Adipocyte (in vitro differentiated cells): ENCODE data around the gene PRSS22.

Source experiments
- DNase-seq: peaks from one replicate; pipeline ENCODE4 v3.0.0-alpha.2; 2015; ENCODE audit warnings: low read depth
- H3K27me3 ChIP-seq: replicated peaks from 2 replicates; pipeline ENCODE4 v1.7.0; 2013; ENCODE audit warnings: mild to moderate bottlenecking, low read length, moderate library complexity; ENCODE audit not compliant: control insufficient read depth, insufficient read depth
- H3K36me3 ChIP-seq: 2 replicates; pipeline ENCODE4 v1.7.0; 2013; ENCODE audit warnings: low read length, mild to moderate bottlenecking, moderate library complexity; ENCODE audit not compliant: control insufficient read depth, insufficient read depth, severe bottlenecking
- H3K4me1 ChIP-seq: 2 replicates; pipeline ENCODE4 v1.7.0; 2013; ENCODE audit warnings: mild to moderate bottlenecking, low read length, moderate library complexity; ENCODE audit not compliant: control insufficient read depth, insufficient read depth
- H3K4me3 ChIP-seq: 2 replicates; pipeline ENCODE4 v1.7.0; 2013; ENCODE audit warnings: mild to moderate bottlenecking, low read length, moderate library complexity
- H3K9ac ChIP-seq: 2 replicates; pipeline ENCODE4 v1.7.0; 2013; ENCODE audit warnings: mild to moderate bottlenecking, low read length, moderate library complexity
- H3K9me3 ChIP-seq: 2 replicates; pipeline ENCODE4 v1.7.0; 2013; ENCODE audit warnings: mild to moderate bottlenecking, low read length, moderate library complexity; ENCODE audit not compliant: control insufficient read depth

Gene PRSS22

DNA sequence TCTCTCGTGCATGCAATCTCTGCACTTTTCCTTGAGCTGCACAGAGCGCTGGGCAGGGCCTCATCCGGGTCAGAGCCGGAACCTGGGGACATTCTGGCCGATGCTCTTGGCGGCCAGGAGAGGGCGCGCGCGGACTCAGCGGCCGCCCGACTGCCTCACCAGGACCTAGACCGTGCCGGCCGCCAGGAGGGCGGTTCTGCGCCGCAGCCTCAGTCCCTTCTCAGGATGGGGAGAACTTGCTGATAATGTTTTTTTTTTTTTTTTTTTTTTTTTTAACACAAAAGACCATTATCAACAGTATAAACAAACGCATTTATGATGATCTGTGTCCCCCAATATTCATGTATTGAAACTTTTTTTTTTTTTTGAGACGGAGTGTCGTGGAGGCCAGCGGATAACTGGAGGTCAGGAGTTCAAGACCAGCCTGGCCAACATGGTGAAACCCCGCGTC lies 17.0 kb upstream of the PRSS22 start:
- peak; percentile 87 for DNase-seq
- H3K9ac ChIP-seq: peak overlapping the region; percentile 74
- H3K36me3 ChIP-seq: no peaks in the 10 kb centered on the region
- H3K4me1 ChIP-seq: no peaks in the 10 kb centered on the region
- H3K9me3 ChIP-seq: no peaks in the 10 kb centered on the region
- H3K4me3 ChIP-seq: peak overlapping the region; percentile 23
- peaks cover 2% of the 10 kb centered on the region for H3K27me3 ChIP-seq

DNA sequence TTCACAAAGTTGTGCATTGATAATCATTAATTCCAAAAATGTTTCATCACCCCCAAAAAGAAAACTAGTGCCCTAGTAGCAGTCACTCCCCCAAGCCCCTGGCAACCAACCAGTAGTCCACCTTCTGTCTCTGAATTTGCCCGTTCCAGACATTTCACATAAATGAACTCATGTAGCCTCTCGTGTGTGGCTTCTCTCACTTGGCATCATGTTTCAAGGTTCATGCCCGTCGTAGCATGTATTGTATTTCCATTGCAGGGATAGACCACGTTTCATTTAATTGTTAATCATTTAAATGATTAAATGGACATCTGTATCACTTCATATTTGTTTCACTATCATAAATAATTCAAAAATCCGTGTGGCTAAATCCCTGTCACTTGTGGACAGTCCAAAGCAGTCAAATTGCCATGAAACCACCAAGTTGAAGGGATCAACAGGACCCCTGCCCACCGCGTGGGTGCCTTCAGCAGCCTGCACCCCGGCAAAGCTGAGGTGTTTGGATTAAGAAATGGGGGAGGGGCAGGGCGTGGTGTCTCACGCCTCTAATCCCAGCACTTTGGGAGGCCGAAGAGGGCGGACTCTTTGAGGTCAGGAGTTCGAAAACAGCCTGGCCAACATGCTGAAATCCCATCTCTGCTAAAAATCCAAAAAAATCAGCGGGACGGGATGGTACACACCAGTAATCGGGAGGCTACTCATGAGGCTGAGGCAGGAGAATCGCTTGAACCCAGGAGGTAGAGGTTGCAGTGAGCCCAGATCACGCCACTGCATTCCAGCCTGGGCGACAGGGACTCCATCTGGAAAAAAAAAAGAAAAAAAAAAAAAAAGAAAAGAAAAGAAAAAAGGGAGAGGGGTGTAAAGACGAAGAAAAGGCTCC lies 16.3 kb upstream of the PRSS22 start:
- no peaks in the 10 kb centered on the region for H3K27me3 ChIP-seq
- H3K9me3 ChIP-seq: no peaks in the 10 kb centered on the region
- DNase-seq: no peak
- no peaks in the 10 kb centered on the region for H3K36me3 ChIP-seq
- peak overlapping the region; percentile 23 for H3K4me3 ChIP-seq
- H3K4me1 ChIP-seq: no peaks in the 10 kb centered on the region
- peak overlapping the region; percentile 74 for H3K9ac ChIP-seq

DNA sequence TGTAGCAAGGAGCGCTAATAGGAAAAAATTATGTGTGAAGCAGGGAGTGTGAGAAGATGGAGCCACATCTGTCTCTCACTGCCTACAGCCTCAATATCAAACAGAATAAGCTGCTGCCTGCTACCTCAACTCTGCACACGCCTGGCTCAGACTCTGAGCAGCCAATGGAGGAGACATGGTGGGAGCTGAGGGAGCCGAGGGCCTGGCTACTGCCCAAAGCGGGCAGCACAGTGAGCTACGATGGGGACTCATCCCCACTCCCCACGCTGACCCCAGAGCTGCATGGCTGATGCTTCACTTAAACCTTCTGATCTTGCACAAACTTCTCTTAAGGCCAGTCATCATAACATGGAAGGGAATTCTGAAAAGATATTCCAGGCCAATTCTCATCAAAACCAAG lies 14.0 kb upstream of the PRSS22 start:
- H3K9ac ChIP-seq: no peak overlapping the region
- DNase-seq: no peak
- H3K4me3 ChIP-seq: no peak overlapping the region
- no peaks in the 10 kb centered on the region for H3K9me3 ChIP-seq
- peaks cover 4% of the 10 kb centered on the region for H3K4me1 ChIP-seq
- H3K36me3 ChIP-seq: no peaks in the 10 kb centered on the region
- H3K27me3 ChIP-seq: no peaks in the 10 kb centered on the region

DNA sequence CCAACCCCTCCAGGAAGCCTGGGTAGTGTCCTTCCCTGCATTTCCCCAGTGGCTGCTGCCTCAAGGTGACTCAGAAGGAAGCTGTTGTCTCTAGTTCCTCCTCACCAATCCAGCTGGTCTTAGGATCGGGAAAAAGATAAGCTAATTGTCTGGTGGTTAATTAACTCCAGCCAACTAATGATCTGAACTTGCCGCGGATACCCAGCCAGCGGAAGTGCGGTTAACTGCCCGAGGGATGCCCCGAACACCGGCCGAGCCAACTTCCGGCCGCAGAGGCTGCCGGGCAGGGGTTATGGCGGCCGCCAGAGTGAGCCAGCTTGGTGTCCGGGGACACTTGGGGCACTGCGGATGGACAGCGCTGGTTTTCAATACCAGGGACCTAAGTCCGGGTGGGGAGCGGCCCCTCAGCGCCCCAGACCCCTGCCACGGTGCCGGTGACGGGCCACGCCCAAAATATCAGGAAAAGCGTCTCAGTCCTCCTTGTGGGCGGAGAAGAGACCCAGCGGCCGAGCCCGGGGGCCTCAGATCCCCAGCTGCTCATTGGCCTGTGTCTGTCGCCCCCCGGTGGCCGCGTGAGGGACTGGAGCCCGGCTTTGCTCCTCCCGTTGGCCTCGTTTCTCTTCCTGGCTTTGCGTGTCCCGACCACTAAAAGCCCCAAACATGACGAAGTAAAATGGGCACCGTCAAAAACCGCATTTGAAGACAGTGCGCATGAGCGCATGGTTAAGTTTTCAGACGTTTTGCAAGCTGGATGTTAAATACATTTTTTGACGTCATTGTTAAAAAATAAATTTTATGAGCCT lies 10.2 kb upstream of the PRSS22 start:
- Histone ChIP-seq H3K36me3 (no peaks in the 10 kb centered on the region), H3K4me1 (peaks cover 4% of the 10 kb centered on the region), H3K9ac (peak overlapping the region; percentile 91), H3K27me3 (no peaks in the 10 kb centered on the region), H3K9me3 (no peaks in the 10 kb centered on the region), H3K4me3 (peak overlapping the region; percentile 88)
- peak; percentile 97 for DNase-seq

DNA sequence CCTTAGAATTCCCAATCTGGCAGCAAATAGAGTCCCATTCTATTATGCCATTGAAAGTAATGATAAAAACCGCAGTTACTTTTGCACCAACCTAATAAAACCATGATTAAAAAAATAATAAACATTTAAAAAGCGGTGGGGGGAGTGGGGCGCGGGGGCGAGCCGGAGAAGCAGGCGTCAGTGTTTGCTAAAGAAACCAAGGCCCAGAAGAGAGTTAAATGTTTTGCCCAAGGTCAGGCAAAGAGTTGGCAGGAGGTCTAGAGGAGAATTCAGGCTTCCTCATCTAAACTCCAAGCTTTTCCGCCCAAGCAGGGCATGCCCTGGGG lies 9.7 kb upstream of the PRSS22 start:
- H3K9ac ChIP-seq: peak overlapping the region; percentile 91
- peak overlapping the region; percentile 88 for H3K4me3 ChIP-seq
- H3K4me1 ChIP-seq: peaks cover 4% of the 10 kb centered on the region
- DNase-seq: no peak
- H3K9me3 ChIP-seq: no peaks in the 10 kb centered on the region
- no peaks in the 10 kb centered on the region for H3K27me3 ChIP-seq
- H3K36me3 ChIP-seq: no peaks in the 10 kb centered on the region

DNA sequence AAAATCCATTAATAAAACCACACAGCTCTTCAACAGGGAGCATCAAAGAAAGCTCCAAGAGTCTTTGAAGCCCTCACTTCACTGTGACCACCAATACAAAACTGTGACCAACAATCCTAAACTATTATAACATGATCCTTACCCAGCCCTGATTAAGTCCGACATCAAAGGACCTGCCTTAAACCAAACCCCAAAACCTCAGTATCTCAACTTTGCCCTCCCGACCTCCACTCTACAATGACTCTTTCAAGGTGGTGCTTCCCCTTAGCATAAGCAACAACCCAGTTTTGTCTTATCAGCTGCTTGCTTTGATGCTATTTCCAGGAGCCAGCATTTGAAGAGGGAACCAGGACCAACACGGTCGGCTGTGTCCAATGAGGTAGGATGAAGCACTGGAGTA lies 8.5 kb upstream of the PRSS22 start:
- H3K4me1 ChIP-seq: peaks cover 4% of the 10 kb centered on the region
- no peak overlapping the region for H3K4me3 ChIP-seq
- peaks cover 1% of the 10 kb centered on the region for H3K9me3 ChIP-seq
- no peaks in the 10 kb centered on the region for H3K27me3 ChIP-seq
- no peaks in the 10 kb centered on the region for H3K36me3 ChIP-seq
- no peak for DNase-seq
- no peak overlapping the region for H3K9ac ChIP-seq

DNA sequence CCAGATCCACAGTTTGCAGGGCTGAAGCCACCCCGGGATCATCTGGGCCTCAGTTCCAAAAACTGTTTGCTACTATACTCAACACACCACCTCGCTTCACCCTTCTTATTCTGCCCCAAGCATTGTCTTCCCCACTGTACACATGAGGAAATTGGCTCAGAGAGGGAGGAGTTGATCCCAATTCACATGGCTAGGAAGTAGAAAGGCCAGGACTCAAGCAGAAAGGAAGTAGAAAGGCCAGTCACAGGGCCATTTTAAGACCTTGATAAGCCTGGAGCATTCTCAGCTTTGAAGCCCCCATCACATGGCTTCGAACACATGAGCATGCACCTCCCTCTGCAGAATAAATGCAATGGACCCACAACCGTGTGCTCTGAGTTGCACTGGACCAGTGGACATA lies 7.7 kb upstream of the PRSS22 start:
- Histone ChIP-seq H3K4me1 (peaks cover 4% of the 10 kb centered on the region), H3K4me3 (no peak overlapping the region), H3K9me3 (peaks cover 8% of the 10 kb centered on the region), H3K27me3 (no peaks in the 10 kb centered on the region), H3K36me3 (no peaks in the 10 kb centered on the region), H3K9ac (no peak overlapping the region)
- DNase-seq: no peak

DNA sequence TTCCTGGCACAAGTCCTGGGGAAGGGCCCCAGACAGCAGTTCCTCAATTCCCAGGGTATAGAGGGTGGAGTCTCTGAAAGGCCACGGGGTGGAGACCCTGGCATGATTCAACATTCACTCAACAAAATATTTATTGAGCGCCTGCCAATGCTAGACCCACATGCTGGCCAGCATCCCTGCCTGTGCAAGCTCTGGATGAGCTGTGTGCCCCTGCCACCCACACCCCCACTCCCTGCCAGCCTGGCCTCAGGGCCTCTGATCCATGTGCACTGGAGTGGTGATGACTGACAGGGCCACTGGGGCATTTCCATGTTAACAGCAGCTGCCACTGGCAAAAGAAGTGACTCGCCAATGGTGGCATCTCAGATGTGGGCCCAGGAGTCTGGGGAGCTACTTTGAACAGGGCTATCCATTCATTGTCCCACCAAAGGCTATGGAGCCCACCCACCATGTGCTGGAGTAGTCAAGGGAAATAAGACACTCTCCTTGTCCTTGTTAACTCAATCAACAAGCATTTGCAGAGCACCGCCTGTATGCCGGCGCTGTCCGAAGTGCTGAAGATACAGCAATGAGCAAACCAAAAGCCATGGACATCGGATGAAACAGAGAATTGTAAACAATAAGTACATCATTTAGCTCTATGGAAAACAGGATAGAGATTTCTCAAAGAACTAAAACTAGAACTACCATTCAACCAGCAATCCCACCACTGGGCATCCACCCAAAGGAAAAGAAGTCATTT lies 3.0 kb upstream of the PRSS22 start:
- H3K4me3 ChIP-seq: no peak overlapping the region
- no peak overlapping the region for H3K9ac ChIP-seq
- no peaks in the 10 kb centered on the region for H3K4me1 ChIP-seq
- peaks cover 9% of the 10 kb centered on the region for H3K27me3 ChIP-seq
- H3K36me3 ChIP-seq: no peaks in the 10 kb centered on the region
- H3K9me3 ChIP-seq: peaks cover 8% of the 10 kb centered on the region
- no peak for DNase-seq

DNA sequence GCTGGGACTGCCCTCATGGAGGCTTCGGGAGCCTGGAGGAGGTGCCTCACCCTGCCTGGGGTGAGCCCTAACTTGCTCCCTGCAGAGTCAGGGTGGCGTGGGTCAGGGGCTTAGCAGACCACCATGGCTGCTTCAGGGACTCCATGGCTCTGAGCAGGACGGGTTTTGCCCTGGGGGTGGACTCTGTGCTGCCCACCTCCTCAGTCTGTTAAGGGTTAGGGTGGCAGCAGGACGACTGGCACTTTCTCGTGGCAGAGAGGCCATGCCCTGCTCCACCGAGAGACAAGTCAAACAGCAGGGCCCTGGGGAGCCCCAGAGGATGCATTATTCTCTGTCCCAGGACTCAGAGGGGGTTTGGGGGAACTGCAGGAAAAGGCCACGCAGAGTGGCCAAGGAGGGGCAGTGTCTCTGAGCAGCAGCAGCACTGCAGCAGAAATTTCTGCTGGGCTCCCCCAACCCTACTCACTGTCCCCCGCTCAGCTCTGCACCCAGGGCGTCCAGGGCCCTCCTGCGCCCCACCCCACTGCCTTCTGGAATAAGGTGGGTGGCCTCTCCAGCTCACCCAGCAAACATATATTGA lies 1.8 kb upstream of the PRSS22 start:
- Histone ChIP-seq H3K27me3 (peaks cover 9% of the 10 kb centered on the region), H3K4me3 (no peak overlapping the region), H3K4me1 (no peaks in the 10 kb centered on the region), H3K9ac (no peak overlapping the region), H3K9me3 (peaks cover 8% of the 10 kb centered on the region), H3K36me3 (no peaks in the 10 kb centered on the region)
- DNase-seq: no peak

DNA sequence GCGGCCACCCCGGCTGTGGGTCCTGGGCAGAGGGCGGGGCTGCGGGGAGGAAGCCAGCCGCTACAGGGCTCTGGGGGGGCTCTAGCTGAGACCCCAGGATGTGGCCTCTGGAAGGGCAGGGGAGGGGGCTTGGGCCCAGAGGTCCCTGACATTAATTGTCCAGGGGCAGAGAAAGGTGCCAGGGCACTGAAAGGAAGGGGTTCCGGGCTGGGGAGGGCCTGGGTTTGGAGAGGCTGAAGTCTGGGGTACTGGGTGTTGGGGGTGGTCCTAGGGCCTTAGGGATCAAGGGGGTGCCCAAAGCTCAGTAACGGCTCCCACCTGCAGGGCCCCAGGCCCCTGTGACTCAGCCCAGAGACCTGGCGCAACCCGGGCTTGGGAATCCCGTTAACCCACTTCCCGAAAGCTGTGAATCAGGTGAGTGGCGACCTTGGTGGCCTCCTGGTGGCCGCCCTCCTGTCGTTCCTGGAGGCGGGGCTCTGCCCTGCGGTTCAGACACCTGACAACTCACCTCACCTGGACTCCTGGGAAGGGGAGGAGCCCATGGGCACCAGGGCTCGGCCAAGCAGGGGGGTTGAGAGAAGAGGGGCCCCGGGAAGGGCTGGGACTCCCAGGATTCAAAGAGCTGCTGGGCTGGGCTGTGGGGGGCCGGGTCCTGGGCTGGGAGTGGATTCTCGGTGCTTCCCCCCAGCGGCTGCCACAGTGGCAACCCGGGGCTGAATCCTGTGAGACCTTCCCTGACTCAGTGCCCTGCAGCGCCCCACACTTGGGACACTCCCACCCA lies 465 bp upstream of the PRSS22 start:
- Histone ChIP-seq H3K27me3 (peaks cover 15% of the 10 kb centered on the region), H3K4me3 (no peak overlapping the region), H3K9ac (no peak overlapping the region), H3K9me3 (peaks cover 15% of the 10 kb centered on the region), H3K36me3 (no peaks in the 10 kb centered on the region), H3K4me1 (no peaks in the 10 kb centered on the region)
- DNase-seq: no peak
